Prostate gland (tissue), 2 donors: ENCODE data around the gene ZNF740. TPM values are rescaled to one million over a fixed set of nuclear protein-coding genes. Genes with fewer than 3 reads are reported as not detected.

Source experiments
- DNase-seq: peaks from one replicate; pipeline ENCODE4 v3.0.0-alpha.2; 2019; ENCODE audit warnings: low spot score
- H3K27ac ChIP-seq, 2 donors: fragments of 200-600 bp; sonication (generic); 2 replicates each; pipeline ENCODE4 v1.5.1; 2017 to 2019
- H3K27me3 ChIP-seq: fragments of 200-600 bp; sonication (generic); replicated peaks from 2 replicates; pipeline ENCODE4 v1.5.1; 2019; ENCODE audit not compliant: insufficient read depth
- H3K36me3 ChIP-seq, 2 donors: fragments of 200-600 bp; sonication (generic); 1 replicate in 1 of 2; 2 replicates in 1 of 2; pipeline versions ENCODE4 v1.5.1 to v1.8.1; 2017 to 2019
- H3K4me1 ChIP-seq: fragments of 200-600 bp; sonication (generic); replicated peaks from 2 replicates; pipeline ENCODE4 v1.5.1; 2019
- H3K4me3 ChIP-seq, 2 donors: fragments of 200-600 bp; sonication (generic); 2 replicates each; pipeline ENCODE4 v1.5.1; 2017 to 2019
- H3K9me3 ChIP-seq: fragments of 200-600 bp; sonication (generic); 2 replicates; pipeline ENCODE4 v1.5.1; 2017
- POLR2A ChIP-seq: fragments of 450-650 bp; IDR thresholded peaks from one replicate; pipeline ENCODE4 v1.6.1; 2016; ENCODE audit warnings: antibody characterized with exemption, mild to moderate bottlenecking
- POLR2AphosphoS5 ChIP-seq: sonication (generic); formaldehyde crosslinking; IDR thresholded peaks from one replicate; pipeline ENCODE4 v1.6.1; 2017; ENCODE audit warnings: antibody characterized with exemption
- WGBS: methylation state at CpG from one replicate; pipeline ENCODE4 v1.1.5; 2018; 5-methylcytosine and 5-hydroxymethylcytosine counted together
- intact Hi-C: fragments of 100-400 bp; cut with DNase I; formaldehyde crosslinking; loops from one replicate; pipeline ENCODE4 v1.14.2; 2022
- total RNA-seq, 2 donors: library from RNA; depleted of rRNA; stranded (reverse); fragments of >200 nt; gene quantifications; one replicate each; pipeline ENCODE4 v1.1.0, GENCODE V29; 2016
- TF ChIP-seq, protein P1 (sequence below), 4 experiments: fragments of 200-600 bp in 2 of 4; fragments of 450-650 bp in 2 of 4; sonication (generic) in 2 of 4; IDR thresholded peaks; 1 replicate in 3 of 4; 2 replicates in 1 of 4; pipeline ENCODE4 v1.5.1; 2016 to 2019; ENCODE audit warnings: antibody characterized with exemption in 4 of 4, mild to moderate bottlenecking in 2 of 4, moderate library complexity in 2 of 4

The ZNF740 gene
- total RNA-seq, 2 donors from 2014 or later, result 17.0 to 19.1 TPM

DNA sequence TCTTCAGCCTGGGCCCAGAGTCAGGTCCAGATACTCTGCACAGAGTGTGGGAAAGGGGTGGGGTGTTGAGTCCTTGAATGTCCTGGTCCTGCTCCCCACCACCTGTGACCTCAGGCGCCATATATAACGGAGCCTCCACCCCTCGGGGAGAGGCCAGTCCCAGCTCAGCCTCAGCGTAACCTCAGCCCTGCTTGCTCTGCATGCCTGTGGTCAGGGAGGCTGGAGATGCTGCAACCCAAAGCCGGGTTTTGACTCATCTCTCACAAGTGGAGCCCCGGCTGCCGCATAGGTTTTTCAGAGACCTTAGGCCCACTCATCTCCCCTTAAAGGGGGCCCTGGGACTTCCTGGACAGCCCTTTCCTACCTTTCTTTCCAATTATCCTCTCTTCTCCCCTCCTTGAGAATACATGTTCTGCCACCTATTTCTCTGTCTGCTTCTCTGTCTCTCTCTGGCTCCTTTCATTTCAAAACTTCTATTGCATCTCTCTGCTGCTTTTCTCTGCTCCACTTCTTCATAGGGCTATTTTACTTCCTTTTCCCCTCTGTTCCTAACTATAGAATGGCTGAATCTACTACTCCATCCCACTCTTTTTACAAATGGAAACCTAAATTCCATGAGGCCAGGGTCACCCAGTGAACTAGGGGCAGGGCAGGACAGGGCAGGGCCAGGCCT is 25.4 kb downstream of the ZNF740 start:
- WGBS, result 72% methylated on average over 7 of the region's 7 CpGs
- Histone ChIP-seq H3K27me3 (no peaks in the 10 kb centered on the region), H3K4me1 (no peaks in the 10 kb centered on the region), H3K9me3 (no peaks in the 10 kb centered on the region), H3K27ac (no peak overlapping the region), H3K36me3 (peaks cover 0 to under 1% of the 10 kb centered on the region in 2 donors), H3K4me3 (no peak overlapping the region)
- intact Hi-C loops, result no loop called here
- no peak for DNase-seq
- TF ChIP-seq POLR2AphosphoS5, result no peak
- TF ChIP-seq POLR2A, result no peak
- TF ChIP-seq, protein P1, sequence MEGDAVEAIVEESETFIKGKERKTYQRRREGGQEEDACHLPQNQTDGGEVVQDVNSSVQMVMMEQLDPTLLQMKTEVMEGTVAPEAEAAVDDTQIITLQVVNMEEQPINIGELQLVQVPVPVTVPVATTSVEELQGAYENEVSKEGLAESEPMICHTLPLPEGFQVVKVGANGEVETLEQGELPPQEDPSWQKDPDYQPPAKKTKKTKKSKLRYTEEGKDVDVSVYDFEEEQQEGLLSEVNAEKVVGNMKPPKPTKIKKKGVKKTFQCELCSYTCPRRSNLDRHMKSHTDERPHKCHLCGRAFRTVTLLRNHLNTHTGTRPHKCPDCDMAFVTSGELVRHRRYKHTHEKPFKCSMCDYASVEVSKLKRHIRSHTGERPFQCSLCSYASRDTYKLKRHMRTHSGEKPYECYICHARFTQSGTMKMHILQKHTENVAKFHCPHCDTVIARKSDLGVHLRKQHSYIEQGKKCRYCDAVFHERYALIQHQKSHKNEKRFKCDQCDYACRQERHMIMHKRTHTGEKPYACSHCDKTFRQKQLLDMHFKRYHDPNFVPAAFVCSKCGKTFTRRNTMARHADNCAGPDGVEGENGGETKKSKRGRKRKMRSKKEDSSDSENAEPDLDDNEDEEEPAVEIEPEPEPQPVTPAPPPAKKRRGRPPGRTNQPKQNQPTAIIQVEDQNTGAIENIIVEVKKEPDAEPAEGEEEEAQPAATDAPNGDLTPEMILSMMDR (IDR thresholded peaks at IDR 0.05), result no peak

- H3K4me1 ChIP-seq, result no peaks in the 10 kb centered on the region
- no peaks in the 10 kb centered on the region for H3K9me3 ChIP-seq
- no peak for DNase-seq
- peaks cover 0 to 9% of the 10 kb centered on the region in 2 donors for H3K36me3 ChIP-seq
- H3K27ac ChIP-seq, result no peak within 1 kb of the TSS
- TF ChIP-seq POLR2AphosphoS5 (no peak), POLR2A (no peak)
- TF ChIP-seq, protein P1 (IDR thresholded peaks at IDR 0.05), result no peak
- intact Hi-C loops, result no loop called here
- H3K4me3 ChIP-seq, result no peak within 1 kb of the TSS
- H3K27me3 ChIP-seq, result no peaks in the 10 kb centered on the region
- WGBS, result 36% methylated on average over 5 of the region's 5 CpGs
Measured at GRCh38 chr12:53207042-53207441, 26.5 kb downstream of the ZNF740 start, which contains the start of gene ITGB7. Gene ITGB7, minus strand, starts transcription at chr12:53207251. Its CDS starts 6,808 bp downstream, at chr12:53200443.

- TF ChIP-seq, protein P1 (IDR thresholded peaks at IDR 0.05), result no peak
- TF ChIP-seq POLR2A, result no peak
- TF ChIP-seq POLR2AphosphoS5, result no peak
- no peak for DNase-seq
- no peak overlapping the region for H3K27ac ChIP-seq
Measured at GRCh38 chr12:53208435-53208834, 27.9 kb downstream of the ZNF740 start.

GRCh38 chr12:53208877-53209463 is 28.4 kb downstream of the ZNF740 start:
- H3K9me3 ChIP-seq, result no peaks in the 10 kb centered on the region
- no peak overlapping the region for H3K4me3 ChIP-seq
- DNase-seq, result no peak
- intact Hi-C loops, result no loop called here
- H3K27ac ChIP-seq, result no peak overlapping the region
- H3K27me3 ChIP-seq, result no peaks in the 10 kb centered on the region
- peaks cover 0 to 14% of the 10 kb centered on the region in 2 donors for H3K36me3 ChIP-seq
- H3K4me1 ChIP-seq, result no peaks in the 10 kb centered on the region
- 75% methylated on average over 7 of the region's 7 CpGs for WGBS
- no peak for TF ChIP-seq POLR2AphosphoS5
- TF ChIP-seq, protein P1 (IDR thresholded peaks at IDR 0.05), result no peak
- TF ChIP-seq POLR2A, result no peak

More at GRCh38 chr12:53208435-53208834, 27.9 kb downstream of the ZNF740 start:
- peaks cover 0 to 14% of the 10 kb centered on the region in 2 donors for H3K36me3 ChIP-seq
- no peaks in the 10 kb centered on the region for H3K27me3 ChIP-seq
- H3K4me3 ChIP-seq, result no peak overlapping the region
- no peaks in the 10 kb centered on the region for H3K9me3 ChIP-seq
- intact Hi-C loops, result no loop called here
- H3K4me1 ChIP-seq, result no peaks in the 10 kb centered on the region
- WGBS, result 63% methylated on average over 2 of the region's 2 CpGs

DNA sequence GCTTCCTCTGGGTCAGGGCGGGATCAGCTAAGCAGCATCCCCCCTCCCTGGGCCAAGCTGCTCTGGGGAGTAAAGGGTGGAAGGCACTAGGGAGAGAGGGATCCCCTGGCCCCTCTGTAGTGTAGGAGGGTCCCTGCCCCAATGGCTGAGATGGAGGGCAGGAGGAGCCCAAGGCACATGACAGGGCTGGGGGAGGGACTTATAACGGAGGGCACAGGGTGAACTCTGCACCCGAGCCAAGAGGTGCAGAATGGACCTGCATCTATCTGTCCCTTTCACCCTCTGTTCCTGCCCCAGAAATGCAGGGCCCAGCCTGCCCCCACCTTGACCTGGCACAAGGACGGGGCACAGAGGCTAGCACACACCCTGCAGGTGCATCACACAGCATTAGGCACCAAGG is 30.3 kb downstream of the ZNF740 start:
- DNase-seq, result no peak
- no peaks in the 10 kb centered on the region for H3K27me3 ChIP-seq
- H3K9me3 ChIP-seq, result no peaks in the 10 kb centered on the region
- peaks cover 6 to 14% of the 10 kb centered on the region in 2 donors for H3K36me3 ChIP-seq
- H3K4me1 ChIP-seq, result no peaks in the 10 kb centered on the region
- TF ChIP-seq POLR2A (no peak), POLR2AphosphoS5 (no peak)
- TF ChIP-seq, protein P1 (IDR thresholded peaks at IDR 0.05), result no peak
- H3K27ac ChIP-seq, result no peak overlapping the region
- WGBS, result 74% methylated on average over 4 of the region's 4 CpGs
- H3K4me3 ChIP-seq, result no peak overlapping the region
- intact Hi-C loops, result no loop called here
